ENCODE data around the gene MAP6.

MAP6 gene

DNA sequence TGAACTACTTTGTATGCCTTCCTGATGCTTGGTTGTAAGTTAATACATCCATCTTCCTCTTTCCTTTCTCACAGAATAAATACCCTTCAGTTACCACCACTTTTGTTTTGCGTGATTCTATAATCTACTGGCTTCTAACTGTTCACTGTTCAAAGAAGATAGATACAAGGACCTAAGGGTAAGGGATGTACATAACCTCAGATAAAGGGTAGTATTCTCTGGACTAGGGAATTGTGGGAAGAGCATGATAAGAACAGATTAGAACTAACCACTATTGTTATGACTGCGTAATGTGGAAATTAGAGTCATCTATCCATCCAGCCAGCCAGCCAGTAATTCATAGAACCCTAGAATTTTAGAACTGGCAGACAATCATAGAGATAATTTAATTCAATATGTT, 36.4 kb downstream of the MAP6 start:
- DNase-seq (ENCODE audit: low read depth in 2 of 2) = no peak

DNA sequence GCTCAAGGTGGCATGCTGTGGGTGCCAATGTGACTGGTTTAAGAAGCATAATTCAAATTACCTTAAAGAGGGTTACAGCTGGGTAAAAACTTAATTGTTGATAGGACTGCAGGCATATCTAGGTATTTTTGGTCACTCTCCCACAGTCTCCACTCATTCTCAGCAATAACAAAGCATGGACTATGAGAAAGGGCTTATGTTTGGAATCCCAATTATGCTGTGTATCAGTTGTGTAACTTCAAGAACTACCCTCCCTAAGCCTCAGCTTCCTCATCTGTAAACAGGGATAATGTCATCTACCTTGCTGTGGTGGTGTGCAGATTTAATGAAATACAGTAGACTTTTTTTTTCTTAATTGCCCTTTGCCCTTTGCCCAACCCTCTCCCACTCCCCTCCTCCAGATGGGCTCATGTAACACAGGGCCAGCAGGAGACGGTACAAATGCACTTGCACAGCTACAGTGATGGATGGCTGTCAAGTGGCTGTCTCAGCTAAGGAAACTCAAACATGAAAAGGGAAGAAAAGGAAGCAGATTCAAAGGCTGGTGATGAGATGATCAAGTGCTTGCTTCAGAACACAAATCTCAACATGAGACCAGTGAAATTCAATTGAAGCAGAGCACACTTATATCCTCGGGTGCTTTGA, 37.6 kb downstream of the MAP6 start:
- DNase-seq (ENCODE audit: low read depth in 2 of 2) = no peak

DNA sequence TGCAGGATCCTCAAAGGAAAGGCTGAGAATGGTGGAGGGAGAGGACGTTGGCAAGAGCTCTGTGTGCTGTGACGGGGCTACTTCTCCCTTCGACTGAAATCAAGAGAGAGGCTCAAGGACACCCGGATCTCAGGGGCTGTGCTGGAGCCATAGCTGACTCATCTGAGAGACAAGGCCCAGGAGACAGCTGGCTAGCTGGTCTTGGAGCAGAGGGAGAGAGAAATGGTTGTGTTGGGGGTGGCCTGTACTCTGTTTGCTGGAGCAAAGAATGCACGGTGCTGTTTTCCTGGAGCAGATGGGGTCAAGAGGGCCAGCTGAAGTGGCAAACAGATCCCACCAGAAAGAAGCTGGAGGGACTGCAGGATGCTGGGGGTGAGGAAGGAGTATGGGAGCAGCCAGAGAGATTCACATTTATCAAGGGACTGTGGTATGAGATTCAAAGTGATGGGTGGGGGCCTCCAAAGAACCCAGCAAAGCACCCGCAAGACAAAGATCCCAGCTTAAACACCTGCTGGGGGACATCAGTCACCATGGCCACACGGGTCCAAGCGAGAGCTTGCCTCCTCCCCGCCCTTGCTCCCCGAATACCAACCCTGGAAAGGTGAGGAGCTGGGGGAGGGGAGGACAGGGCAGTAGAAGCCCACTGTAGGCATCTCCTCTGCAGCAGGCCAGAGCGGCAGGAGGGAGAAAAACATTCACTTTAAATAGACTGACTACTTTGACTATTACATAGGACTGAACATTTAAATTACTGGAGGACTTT, 40.8 kb downstream of the MAP6 start:
- DNase-seq (ENCODE audit: low read depth in 2 of 2) = no peak

DNA sequence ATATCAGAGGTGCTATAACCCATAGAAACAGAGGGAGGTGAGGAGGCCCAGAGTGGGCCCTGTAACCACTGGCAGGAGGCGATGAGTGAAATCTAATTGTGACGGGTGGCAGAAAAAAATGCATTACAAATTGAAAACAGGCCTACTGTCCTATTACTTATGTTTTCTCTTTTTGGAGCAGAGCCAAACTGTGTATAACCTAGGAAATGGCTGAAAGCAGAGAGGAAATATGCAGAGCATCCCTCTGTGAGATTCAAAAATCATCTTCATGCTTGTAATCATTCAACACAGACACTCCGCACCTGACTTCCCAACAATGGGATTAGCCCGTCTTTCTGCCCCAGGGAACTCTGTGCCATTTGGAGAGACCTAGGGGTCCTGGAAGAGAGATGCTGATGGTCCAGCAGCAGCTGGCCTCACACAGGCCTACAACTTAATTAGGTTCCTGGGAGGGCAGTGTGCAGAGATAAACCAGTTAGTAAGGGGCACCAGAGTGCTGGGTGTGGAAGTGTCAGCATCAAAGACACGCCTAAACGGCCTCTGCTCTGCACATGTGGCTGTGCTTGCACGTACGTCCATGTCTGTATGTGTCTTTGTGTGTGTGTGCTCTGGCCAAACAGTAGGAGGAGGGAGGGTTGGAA, 41.8 kb downstream of the MAP6 start:
- DNase-seq (ENCODE audit: low read depth in 2 of 2) = no peak

DNA sequence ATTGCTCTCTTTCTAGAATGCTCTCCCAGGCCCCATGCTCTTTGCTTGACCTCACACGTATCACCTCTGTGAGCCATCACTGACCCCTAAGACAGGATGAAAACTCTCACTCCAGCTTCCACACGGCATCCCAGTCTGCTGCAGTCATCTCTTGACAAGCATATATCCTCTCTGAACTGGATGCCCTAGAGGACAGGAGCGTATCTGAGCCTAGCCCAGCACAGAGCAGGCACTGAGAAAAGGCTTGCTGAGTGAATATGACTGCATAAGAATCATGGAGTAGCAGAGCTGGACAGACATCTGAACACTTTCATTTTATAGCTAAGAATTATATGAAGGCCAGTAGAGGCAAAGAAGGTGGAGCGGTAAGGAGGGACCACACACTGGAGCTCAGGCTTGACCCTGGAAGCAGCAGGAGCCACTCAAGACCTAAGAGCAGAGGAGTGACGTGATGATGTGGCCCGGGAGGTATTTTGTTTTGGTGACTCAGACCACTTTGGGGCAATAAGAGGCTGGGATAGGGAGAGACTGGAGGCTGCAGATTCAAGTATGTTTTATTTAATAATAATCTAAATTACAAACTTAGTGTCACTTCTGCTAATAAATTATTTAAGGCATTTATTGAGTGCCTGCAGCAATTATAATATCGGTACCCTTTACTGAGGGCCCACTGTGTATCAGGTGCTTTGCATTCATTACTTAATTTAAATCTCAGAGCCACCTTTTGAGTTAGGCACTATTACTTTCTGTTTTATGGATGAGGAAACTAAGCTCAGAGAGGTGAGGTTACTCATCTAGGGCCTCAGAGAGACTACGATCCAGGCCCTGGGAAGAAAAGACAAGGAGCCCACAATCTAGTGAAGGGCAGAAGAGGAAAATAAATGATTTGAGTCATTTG, 42.6 kb downstream of the MAP6 start:
- DNase-seq (ENCODE audit: low read depth in 2 of 2) = no peak

DNA sequence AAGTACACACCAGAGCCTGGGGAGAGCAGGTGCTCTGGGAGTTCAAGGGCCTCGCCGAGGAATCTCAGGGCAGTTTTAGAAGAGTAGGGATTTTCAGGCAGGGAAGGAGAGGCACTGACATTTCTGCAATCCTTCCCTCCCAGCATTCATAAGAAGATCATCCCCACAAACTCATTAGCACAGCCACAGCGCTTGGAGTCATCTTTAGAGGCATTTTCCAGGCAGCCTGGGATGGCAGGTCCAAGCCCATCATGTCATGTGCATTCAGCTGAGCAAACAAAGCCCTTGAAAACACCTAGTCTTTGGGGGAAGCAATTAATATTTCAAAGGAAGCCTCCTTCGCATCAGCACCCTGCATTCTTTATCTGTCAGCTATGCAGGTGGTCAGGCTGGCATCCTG, 43.8 kb downstream of the MAP6 start:
- no peak for DNase-seq (ENCODE audit: low read depth in 2 of 2)

DNA sequence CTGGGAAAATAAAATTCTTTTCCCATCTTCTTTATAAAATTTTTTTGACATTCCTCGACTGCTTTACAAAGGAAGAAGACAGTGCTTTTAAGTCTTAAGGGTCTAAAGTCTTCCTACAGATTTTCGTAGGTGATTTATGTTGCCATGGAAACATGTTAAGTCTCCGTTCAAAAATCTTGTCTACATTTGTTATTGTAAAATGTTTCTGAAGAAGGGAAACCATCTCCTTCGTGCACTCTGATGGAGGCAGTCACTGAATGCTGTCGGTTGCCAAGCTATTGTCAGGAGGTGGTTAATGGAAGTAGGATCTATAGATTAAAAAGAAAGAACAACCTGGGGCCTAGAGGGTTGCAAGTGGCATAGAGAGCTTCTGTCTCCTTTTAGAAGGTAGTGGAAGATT, 52.6 kb downstream of the MAP6 start:
- no peak for DNase-seq (ENCODE audit: low read depth in 2 of 2)

DNA sequence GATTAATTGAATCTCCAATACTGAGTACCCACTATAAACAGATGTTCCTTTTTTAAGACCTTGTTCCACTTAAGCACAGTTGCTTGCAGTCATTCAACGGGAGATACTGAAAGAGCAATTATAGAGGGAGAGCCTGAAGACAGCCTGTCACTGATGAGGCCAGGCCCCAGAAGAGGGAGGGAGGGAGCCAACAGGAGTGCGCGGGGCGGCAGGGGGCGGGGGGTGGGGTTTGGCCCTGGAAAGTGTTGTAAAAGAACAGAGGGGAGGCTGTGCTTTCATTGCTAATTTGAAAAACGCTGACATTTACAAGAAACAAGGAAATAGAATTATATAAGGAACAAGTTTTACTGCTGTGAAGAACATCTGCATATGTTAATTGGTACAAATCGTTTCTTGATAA, 53.1 kb downstream of the MAP6 start:
- DNase-seq (ENCODE audit: low read depth in 2 of 2) = no peak

DNA sequence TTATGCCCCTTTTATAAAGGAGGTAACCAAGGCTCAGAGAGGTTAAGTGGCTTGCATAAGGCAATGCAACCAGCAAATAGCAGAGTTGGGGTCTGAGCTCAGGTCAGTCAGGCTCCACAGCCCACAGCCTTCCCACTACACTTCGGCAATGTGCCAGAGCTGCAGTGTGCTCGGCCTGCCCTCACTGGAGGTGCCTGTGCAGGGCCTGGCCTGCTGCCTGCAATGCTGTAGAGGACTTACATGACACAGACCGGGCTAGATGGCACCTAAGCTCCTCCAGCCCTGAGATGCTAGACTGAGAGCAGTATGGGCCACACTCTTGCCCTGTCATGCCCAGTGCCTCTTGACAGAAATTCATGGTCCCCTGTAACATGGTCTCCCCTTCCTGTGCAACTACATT, 57.0 kb downstream of the MAP6 start:
- DNase-seq (ENCODE audit: low read depth in 2 of 2) = no peak

DNA sequence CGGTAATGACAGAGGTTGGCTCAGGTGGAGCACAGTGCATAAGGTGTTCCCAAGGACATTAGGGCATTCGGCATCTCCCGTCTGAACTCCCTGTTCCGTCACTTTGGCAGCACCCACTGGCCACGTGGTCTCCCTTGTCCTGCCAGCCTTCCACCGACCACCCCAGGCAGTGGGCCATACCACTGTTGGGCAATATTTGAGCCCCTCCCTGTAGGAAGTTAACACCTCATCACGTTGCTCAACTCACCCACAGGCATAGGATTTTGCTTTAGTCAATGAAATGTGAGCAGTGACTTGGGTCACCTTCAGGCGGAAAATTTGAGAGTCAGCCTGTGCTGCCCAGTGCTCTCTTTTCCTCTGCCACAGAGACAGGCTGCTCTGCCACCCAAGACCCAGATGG, 62.7 kb downstream of the MAP6 start:
- no peak for DNase-seq (ENCODE audit: low read depth in 2 of 2)

DNA sequence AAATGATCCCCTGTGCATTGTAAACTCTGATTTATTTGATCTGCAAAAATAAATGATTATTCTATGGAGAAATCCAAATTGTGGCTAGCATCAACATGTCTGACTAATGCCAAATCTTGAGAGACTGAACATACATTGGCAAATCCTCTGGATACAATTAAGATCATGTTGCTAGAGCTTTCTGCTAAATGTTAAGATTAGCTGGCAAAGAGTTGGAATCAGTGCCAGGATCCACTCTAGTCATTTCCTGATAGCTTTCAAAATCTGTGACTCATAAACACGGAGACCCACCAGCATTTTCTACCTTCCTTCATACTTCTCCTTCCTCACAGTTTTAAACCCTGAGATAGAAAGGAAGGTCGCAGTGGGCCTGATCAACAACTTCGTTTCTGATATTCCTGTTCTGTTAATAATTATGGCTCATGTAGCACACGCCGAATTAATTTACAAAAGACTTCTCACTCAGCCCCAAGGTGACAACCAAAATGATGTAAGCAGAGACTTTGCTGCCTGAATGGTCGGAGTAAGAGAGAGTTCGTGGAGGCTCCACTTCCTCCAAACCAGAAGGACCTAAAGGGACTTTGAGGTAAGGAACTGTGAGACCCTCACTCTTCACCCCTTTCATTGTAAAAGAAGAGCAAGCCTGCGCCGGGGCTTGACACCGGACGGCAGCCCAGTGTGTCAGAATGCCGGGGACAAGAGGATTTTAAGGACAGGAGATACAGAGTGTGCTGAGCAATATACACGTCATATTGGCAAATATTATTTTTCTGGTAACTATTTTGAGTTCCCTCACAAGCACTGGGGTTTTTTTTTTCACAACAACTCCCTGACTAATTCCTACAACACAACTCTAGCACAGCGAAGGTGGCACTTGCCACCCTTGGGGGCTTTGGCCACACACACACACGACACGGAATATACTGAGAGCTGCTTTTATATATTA, 64.8 kb downstream of the MAP6 start:
- DNase-seq (ENCODE audit: low read depth in 2 of 2) = no peak

DNA sequence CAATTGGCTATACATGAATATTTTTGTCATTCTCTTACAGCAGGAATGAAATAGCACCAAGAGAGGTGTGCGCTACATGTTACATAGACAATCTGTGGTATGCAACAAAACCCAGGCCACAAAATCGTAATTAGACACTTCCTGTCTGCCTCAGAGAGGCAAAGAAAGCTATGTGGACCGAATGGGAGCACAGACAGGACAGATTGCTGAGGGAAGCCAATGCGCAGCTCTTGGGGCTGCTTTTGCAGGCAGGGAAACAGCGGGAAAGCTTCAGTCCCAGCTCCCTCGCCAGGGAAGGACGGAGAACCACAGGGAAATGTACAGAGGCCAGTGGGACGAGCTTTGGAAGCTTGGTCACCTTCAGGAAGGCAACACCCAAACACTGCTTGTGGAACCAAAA, 65.9 kb downstream of the MAP6 start:
- no peak for DNase-seq (ENCODE audit: low read depth in 2 of 2)

DNA sequence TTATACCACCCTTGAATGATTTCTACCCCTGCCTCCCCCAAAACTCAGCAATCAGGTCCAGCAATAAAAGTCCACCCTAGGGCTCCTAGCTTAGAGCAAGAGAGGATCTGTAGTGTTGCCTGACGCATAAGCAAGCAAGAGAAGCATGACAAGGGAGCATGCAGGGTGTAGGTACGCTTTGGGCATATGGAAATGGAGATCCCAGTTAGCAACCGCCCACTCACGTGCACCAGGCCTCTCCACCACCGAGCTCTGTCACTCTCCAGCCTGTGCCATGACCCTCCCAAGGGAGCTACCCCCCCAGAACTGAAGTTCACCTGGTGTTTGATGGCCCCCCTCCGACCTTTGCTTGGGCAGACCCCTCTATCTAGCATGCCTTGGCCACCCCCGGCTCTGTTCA, 67.3 kb downstream of the MAP6 start:
- DNase-seq (ENCODE audit: low read depth in 2 of 2) = no peak

DNA sequence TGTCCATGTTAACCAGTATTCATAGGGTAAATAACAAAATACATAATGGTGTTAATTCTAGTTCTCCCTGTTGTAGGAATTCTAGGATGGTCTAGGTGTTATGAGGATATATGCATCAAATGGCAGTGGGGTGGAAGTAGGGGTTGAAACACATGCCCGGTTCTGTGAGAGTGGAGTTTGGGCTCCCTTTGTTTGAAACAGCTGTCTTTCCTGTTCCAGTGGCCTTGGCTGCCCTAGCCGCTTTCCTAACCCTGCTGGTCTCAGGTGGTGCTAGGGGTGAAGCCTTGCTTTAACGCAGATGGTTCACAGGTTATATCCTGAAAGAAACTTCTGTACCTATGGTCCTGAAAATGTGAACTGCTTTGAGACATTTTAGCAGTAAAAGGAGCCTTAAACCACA, 68.5 kb downstream of the MAP6 start:
- no peak for DNase-seq (ENCODE audit: low read depth in 2 of 2)

DNA sequence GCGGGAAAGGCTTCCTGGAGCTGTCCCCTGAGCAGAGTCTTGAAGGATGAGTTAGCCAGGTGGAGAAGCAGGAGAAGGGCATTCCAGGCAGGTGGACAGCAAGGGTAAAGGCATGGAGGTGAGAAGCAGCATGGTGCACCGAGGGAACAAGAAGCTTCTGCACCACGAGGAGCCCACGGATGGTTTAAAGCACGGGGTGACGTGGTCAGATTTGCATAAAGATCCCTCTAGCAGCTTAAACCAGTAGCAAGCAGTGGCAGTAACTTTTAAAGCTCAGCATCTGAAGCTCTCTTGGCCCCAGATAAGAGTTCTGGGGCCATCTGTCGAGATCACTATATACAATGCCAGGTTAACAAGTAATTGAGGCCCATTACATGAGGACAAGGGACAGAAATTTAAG, 69.9 kb downstream of the MAP6 start:
- DNase-seq (ENCODE audit: low read depth in 2 of 2) = no peak

DNA sequence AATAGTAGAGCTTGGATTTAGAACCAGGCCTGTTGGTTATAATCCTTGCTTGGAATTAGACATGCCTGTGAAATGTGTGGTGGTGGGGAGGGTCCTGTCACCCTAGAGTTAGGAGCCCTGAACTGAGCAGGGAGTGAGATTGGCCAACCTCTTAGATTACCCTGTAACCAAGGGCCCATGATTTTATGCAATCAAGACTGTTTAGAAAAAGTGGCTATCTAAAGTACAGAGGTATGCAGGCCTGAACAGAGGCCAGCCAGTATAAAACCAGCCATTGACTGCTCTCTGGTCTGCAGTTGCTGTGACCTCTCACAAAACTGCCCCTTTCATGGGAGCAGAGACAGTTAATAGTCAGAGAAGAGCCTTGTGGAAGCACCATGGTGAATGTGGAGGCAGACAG, 70.6 kb downstream of the MAP6 start:
- no peak for DNase-seq (ENCODE audit: low read depth in 2 of 2)

DNA sequence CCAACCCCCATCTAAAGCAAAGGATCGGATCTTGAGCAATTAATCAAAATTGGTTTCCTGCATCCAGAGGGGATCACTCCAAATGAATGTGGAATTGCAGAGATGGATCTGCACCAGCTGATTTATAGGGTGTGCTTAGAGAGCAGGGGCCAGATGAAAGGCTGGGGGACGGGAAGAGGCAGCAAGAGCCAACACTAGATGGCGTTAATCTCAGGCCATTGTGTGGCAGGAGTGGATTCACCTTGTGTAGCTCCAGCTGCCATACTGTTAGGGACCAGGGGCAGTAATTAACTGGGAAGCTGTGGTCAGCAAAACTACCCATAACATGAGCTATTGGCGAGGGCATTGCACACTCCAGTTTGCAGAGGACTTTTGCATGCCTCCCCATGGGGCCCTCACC, 71.2 kb downstream of the MAP6 start:
- DNase-seq (ENCODE audit: low read depth in 2 of 2) = no peak

DNA sequence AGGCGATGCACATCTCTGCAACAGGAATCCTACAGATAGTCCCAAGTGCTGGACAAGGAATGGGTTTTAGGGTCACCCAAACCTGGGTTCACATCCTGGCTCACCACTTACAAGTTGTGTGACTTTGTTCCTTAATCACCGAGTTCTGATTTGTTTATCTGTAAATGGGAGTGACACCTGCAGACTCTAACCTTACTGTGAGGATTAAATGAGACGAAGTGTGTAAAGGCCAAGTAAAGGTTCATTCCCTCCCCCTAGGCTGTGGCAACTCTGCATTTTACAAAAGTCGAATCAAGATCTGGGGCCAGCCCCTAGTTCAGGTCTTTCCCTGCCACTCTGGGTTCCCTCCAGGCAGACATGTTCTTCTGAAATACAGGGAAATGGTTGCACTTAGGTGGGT, 71.9 kb downstream of the MAP6 start:
- no peak for DNase-seq (ENCODE audit: low read depth in 2 of 2)

DNA sequence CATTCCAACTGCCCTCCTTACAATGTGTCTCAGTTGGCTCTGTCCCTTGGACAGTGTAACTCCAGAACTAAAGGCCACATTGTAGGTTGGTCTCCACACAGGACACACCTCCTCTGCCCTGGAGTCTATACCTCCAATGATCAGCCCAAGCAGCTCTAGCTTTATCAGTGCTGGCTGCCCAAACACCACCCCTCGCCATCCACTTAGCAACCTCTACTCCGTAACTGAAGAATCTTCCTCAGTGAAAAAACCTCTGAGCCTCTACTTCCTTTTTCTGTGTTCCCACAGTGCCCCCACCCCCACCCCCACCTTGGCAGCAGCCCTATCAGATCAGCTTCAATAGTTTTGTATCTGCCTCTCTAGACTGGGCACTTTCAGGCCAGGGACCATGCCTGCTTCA, 73.4 kb downstream of the MAP6 start:
- DNase-seq (ENCODE audit: low read depth in 2 of 2) = no peak

DNA sequence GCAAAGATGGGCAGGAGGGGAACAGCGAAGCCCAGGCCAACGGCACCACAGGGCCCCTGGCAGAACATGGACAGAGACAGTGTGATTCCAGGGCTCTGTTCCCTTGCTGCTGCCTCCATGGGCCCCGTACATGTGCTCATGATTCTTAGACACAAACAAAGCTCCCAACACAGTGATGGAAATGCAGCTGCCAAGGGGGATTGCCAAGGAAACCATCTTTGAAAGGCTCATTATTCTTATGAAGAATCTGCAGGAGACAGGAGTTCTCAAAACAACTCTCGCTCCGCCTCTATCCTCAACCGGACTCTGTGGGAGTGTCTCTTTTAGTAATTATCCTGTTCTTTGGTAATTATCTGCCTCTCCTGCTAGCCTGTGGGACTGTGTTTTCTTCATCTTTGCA, 74.6 kb downstream of the MAP6 start:
- DNase-seq (ENCODE audit: low read depth in 2 of 2) = no peak

DNA sequence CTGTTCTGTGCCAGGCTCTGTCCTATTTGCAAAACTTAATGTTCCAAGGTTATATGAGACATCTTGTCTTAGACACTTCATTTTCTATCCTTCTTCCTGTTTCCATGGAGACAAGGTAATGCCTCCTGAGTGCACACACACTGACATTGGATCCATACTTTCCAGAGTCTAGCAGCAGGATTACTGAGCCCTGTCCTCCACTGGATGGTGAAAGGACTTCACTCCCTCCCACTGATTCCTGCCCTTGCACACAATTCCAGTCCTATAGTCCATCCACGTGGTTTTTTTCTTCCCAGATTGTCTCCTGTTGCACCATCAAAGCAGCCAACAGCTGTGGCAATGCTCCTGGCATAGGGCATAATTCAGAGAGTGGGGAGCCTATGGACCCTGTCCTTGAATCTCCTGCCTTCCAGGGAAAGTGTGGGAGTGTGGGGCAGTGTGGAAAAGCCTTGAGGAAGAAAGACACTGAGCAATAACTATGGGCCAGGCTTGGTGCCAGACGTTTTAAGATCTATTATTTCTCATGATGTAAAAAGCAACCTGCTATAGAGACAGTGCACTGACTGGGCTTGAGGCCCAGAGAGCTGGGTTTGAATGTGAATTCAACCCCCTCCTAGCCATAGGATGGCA, 75.4 kb downstream of the MAP6 start:
- no peak for DNase-seq (ENCODE audit: low read depth in 2 of 2)
